ENCODE data around the gene PALM. TPM values are rescaled to one million over a fixed set of nuclear protein-coding genes. Genes with fewer than 3 reads are reported as not detected.

The PALM gene
- total RNA-seq, 2 donors from 2014 or later, result 3.9 to 13.5 TPM

DNA sequence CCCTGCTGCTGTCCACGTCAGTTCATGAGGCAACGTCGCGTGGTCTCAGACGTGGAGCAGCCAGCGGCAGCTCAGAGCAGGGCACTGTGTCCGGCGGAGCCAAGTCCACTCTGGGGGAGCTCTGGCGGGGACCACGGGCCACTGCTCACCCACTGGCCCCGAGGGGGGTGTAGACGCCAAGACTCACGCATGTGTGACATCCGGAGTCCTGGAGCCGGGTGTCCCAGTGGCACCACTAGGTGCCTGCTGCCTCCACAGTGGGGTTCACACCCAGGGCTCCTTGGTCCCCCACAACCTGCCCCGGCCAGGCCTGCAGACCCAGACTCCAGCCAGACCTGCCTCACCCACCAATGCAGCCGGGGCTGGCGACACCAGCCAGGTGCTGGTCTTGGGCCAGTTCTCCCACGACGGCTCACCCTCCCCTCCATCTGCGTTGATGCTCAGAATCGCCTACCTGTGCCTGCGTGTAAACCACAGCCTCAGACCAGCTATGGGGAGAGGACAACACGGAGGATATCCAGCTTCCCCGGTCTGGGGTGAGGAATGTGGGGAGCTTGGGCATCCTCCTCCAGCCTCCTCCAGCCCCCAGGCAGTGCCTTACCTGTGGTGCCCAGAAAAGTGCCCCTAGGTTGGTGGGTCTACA, 25.9 kb upstream of the PALM start:
- H3K27me3 ChIP-seq, result no peaks in the 10 kb centered on the region
- no peak overlapping the region for H3K27ac ChIP-seq
- no peaks in the 10 kb centered on the region for H3K9me3 ChIP-seq
- no peak overlapping the region for H3K9ac ChIP-seq (ENCODE audit: low read depth in 2 of 2, low read length in 2 of 2)
- TF ChIP-seq, protein P1, sequence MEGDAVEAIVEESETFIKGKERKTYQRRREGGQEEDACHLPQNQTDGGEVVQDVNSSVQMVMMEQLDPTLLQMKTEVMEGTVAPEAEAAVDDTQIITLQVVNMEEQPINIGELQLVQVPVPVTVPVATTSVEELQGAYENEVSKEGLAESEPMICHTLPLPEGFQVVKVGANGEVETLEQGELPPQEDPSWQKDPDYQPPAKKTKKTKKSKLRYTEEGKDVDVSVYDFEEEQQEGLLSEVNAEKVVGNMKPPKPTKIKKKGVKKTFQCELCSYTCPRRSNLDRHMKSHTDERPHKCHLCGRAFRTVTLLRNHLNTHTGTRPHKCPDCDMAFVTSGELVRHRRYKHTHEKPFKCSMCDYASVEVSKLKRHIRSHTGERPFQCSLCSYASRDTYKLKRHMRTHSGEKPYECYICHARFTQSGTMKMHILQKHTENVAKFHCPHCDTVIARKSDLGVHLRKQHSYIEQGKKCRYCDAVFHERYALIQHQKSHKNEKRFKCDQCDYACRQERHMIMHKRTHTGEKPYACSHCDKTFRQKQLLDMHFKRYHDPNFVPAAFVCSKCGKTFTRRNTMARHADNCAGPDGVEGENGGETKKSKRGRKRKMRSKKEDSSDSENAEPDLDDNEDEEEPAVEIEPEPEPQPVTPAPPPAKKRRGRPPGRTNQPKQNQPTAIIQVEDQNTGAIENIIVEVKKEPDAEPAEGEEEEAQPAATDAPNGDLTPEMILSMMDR (IDR thresholded peaks at IDR 0.05), result no peak
- H3K4me1 ChIP-seq, result no peaks in the 10 kb centered on the region
- no peaks in the 10 kb centered on the region for H3K36me3 ChIP-seq
- intact Hi-C loops (cut with DNase I), result no loop called here
- no peak for DNase-seq
- no peak overlapping the region for H3K4me3 ChIP-seq

DNA sequence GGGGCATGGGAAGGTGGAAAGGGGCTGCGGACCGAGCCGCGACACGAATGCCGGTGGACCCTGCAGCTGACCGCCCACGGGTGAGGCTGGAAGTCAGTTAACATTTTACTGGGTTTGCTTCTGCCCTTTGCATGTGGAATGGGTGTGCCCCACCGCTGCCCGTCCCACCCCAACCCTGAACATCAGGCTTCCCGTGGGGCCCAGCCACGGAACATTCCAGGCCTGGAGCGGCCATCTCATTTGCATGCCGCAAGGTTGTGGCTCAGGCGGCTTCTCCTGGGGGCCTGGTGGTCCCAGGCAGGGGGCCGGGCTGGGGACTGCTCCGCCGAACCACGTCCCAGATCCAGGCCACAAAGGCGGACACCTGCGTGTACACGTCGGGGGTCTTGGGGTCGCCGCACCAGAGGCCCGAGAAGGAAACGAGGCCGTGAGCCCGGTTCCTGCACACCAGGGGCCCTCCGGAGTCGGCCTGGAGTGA, 23.2 kb upstream of the PALM start:
- H3K36me3 ChIP-seq, result no peaks in the 10 kb centered on the region
- no peaks in the 10 kb centered on the region for H3K27me3 ChIP-seq
- intact Hi-C loops (cut with DNase I), result no loop called here
- H3K4me3 ChIP-seq, result no peak overlapping the region
- DNase-seq, result no peak
- H3K9me3 ChIP-seq, result no peaks in the 10 kb centered on the region
- H3K9ac ChIP-seq (ENCODE audit: low read depth in 2 of 2, low read length in 2 of 2), result no peak overlapping the region
- TF ChIP-seq, protein P1 (IDR thresholded peaks at IDR 0.05), result no peak
- H3K4me1 ChIP-seq, result no peaks in the 10 kb centered on the region
- H3K27ac ChIP-seq, result no peak overlapping the region

DNA sequence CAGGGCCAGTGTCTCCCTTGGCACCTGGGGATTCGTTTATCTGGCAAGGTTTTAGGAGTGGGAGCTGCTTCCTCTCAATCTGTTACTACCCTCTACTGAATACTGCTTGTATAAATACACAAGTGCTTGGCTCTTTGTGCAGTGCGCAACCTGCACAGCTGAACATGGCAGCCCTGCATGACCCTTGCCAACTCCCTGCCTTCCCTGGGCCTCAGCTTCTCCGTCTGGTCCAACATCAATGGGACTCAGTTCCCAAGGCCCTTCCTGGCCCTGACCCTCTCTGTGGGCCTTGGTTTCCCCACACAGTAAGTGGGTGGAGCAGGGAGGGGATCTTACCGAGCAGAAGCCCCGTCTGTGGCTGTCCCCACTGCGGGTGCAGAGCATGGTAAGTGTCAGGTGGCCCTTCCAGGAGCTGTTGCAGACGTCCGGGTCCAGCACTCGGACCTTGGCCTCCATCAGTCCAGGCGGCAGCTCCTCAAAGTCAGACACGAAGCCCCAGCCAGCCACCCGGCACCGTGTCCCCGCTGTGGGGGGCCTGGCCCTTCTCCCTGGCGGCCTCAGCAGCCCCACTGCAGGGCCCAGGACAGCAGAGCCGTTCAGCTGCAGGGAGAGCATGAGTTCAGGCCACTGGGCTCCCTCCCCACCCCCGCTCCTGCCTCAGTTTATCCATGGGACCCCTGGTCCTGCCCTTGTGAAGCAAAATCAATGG, 22.0 kb upstream of the PALM start:
- TF ChIP-seq, protein P1 (IDR thresholded peaks at IDR 0.05), result no peak
- Histone ChIP-seq H3K36me3 (no peaks in the 10 kb centered on the region), H3K27me3 (no peaks in the 10 kb centered on the region), H3K27ac (no peak overlapping the region), H3K9me3 (no peaks in the 10 kb centered on the region), H3K9ac (ENCODE audit: low read depth in 2 of 2, low read length in 2 of 2) (no peak overlapping the region), H3K4me1 (no peaks in the 10 kb centered on the region), H3K4me3 (no peak overlapping the region)
- DNase-seq, result no peak
- intact Hi-C loops (cut with DNase I), result no loop called here

DNA sequence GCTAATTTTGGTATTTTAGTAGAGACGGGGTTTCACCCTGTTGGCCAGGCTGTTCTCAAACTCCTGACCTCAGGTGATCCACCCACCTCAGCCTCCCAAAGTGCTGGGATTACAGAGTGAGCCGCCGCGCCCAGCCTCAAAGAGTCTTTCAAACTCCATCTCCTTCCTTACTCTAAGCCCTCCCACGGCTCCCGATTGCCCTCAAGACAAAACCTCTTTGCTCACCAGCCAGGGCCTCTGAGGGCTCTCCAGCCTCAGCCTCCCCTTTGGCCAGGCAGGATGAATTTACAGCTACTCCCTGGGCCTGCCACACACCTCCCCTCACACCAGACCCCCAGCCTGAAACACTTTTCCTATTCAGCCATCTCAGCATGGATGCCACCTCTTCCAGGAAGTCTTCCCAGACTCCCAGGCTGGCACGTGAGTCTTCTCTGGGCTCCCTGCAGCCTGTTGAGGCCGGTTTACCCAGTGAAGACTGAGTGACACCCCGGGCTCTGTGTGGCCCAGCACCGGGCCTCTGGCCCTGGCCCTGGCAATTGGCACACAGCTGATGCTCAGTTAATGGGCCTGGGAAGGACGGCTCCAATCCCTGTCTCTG, 21.1 kb upstream of the PALM start:
- intact Hi-C loops (cut with DNase I), result no loop called here
- no peak overlapping the region for H3K27ac ChIP-seq
- no peaks in the 10 kb centered on the region for H3K4me1 ChIP-seq
- no peaks in the 10 kb centered on the region for H3K36me3 ChIP-seq
- H3K27me3 ChIP-seq, result no peaks in the 10 kb centered on the region
- DNase-seq, result no peak
- no peak overlapping the region for H3K9ac ChIP-seq (ENCODE audit: low read depth in 2 of 2, low read length in 2 of 2)
- H3K9me3 ChIP-seq, result no peaks in the 10 kb centered on the region
- TF ChIP-seq, protein P1 (IDR thresholded peaks at IDR 0.05), result no peak
- no peak overlapping the region for H3K4me3 ChIP-seq

DNA sequence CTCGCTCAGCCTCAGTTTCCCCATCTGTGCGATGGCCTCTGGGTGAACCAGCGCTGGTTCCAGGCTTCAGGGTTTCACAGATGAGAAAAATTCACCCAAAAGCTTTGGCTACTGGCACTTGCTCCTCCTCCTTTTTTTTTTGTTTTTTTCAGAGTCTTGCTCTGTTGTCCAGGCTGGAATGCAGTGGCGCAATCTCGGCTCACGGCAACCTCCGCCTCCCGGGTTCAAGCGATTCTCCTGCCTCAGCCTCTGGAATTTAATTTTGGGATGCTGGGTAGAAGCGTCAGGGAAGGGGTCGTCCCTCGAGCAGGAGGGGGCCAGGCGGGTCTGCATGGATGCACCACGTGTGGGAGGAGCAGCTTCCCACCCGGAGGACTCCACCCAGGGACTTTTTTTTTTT, 20.5 kb upstream of the PALM start:
- Histone ChIP-seq H3K36me3 (no peaks in the 10 kb centered on the region), H3K9ac (ENCODE audit: low read depth in 2 of 2, low read length in 2 of 2) (no peak overlapping the region), H3K27me3 (no peaks in the 10 kb centered on the region), H3K4me3 (no peak overlapping the region), H3K4me1 (no peaks in the 10 kb centered on the region), H3K27ac (no peak overlapping the region), H3K9me3 (no peaks in the 10 kb centered on the region)
- DNase-seq, result no peak
- TF ChIP-seq, protein P1 (IDR thresholded peaks at IDR 0.05), result no peak
- intact Hi-C loops (cut with DNase I), result no loop called here

All from colonic mucosa (tissue), 4 donors.